GM23248 (cell line): Measurements from ENCODE around the gene CD274. TPM values are rescaled to one million over a fixed set of nuclear protein-coding genes. Genes with fewer than 3 reads are reported as not detected.
"Not testable (repeated sequence)": the region's sequence is repeated elsewhere in the genome, so short reads cannot be mapped to it uniquely, and the experiment has no call there.

Source experiments
- DNase-seq: peaks from one replicate; pipeline ENCODE4 v3.0.0-alpha.2; 2015
- H2AFZ ChIP-seq: fragments of 200-600 bp; sonication (generic); 2 replicates; pipeline ENCODE4 v1.6.1; 2016; ENCODE audit warnings: antibody characterized with exemption
- H3F3A ChIP-seq: fragments of 200-600 bp; sonication (generic); 2 replicates; pipeline ENCODE4 v1.6.1; 2016; ENCODE audit warnings: mild to moderate bottlenecking, antibody characterized with exemption, mixed run types; ENCODE audit not compliant: insufficient read depth
- H3K27ac ChIP-seq: fragments of 200-600 bp; sonication (generic); 2 replicates; pipeline ENCODE4 v1.5.1; 2016; ENCODE audit warnings: mild to moderate bottlenecking
- H3K27me3 ChIP-seq: fragments of 200-600 bp; sonication (generic); replicated peaks from 2 replicates; pipeline ENCODE4 v1.6.1; 2016; ENCODE audit warnings: mild to moderate bottlenecking; ENCODE audit not compliant: insufficient read depth
- H3K36me3 ChIP-seq: fragments of 200-600 bp; sonication (generic); 2 replicates; pipeline ENCODE4 v1.6.1; 2016; ENCODE audit warnings: low read depth, mild to moderate bottlenecking
- H3K4me1 ChIP-seq: fragments of 200-600 bp; sonication (generic); 2 replicates; pipeline ENCODE4 v1.6.1; 2016; ENCODE audit warnings: mild to moderate bottlenecking; ENCODE audit not compliant: insufficient read depth
- H3K4me2 ChIP-seq: fragments of 200-600 bp; sonication (generic); one replicate; pipeline ENCODE4 v1.6.1; 2016; ENCODE audit warnings: mild to moderate bottlenecking; ENCODE audit not compliant: unreplicated experiment
- H3K4me3 ChIP-seq: fragments of 200-600 bp; sonication (generic); 2 replicates; pipeline ENCODE4 v1.5.1; 2016; ENCODE audit warnings: mild to moderate bottlenecking
- H3K79me2 ChIP-seq: fragments of 200-600 bp; sonication (generic); 2 replicates; pipeline ENCODE4 v1.6.1; 2016; ENCODE audit warnings: mild to moderate bottlenecking; ENCODE audit not compliant: insufficient read depth
- H3K9ac ChIP-seq: fragments of 200-600 bp; sonication (generic); 2 replicates; pipeline ENCODE4 v1.6.1; 2016; ENCODE audit warnings: mild to moderate bottlenecking
- H3K9me2 ChIP-seq: fragments of 200-600 bp; sonication (generic); 2 replicates; pipeline ENCODE4 v1.6.1; 2016; ENCODE audit warnings: mixed run types, mild to moderate bottlenecking, moderate library complexity; ENCODE audit not compliant: insufficient read depth
- H3K9me3 ChIP-seq: fragments of 200-600 bp; sonication (generic); one replicate; pipeline ENCODE4 v1.6.1; 2017; ENCODE audit warnings: low read depth
- H4K20me1 ChIP-seq: fragments of 200-600 bp; sonication (generic); 2 replicates; pipeline ENCODE4 v1.6.0; 2016; ENCODE audit not compliant: insufficient read depth
- EZH2 ChIP-seq: fragments of 200-600 bp; sonication (generic); IDR thresholded peaks from 2 replicates; pipeline ENCODE4 v1.6.1; 2018; ENCODE audit warnings: antibody characterized with exemption, mild to moderate bottlenecking; ENCODE audit not compliant: insufficient read depth, poor library complexity, severe bottlenecking
- EZH2phosphoT487 ChIP-seq: fragments of 200-600 bp; sonication (generic); IDR thresholded peaks from 2 replicates; pipeline ENCODE4 v1.6.1; 2018; ENCODE audit warnings: antibody characterized with exemption, moderate library complexity, mild to moderate bottlenecking, low read depth; ENCODE audit not compliant: insufficient read depth
- WGBS, 2 experiments: methylation state at CpG; one replicate each; pipeline ENCODE4 v1.1.6; 2015 to 2017; ENCODE audit warnings: low lambda C conversion rate in 2 of 2, low coverage in 1 of 2; ENCODE audit errors: missing lambda C conversion rate in 2 of 2; 5-methylcytosine and 5-hydroxymethylcytosine counted together
- in situ Hi-C: fragments of 300-500 bp; cut with MboI; formaldehyde crosslinking; loops from 2 replicates; pipeline ENCODE4 v1.15.0; 2020
- polyA plus RNA-seq: library from polyadenylated mRNA; unstranded; fragments of >200 nt; fragmentation: Nextera tagmentation; extraction: Ambion mirVana; gene quantifications from 2 replicates; pipeline ENCODE4 v1.2.1, GENCODE V29; 2016
- total RNA-seq: library from RNA; depleted of rRNA; stranded (reverse); fragments of >200 nt; shearing (Covaris generic); gene quantifications from 2 replicates; pipeline ENCODE4 v1.2.3, GENCODE V29; 2014

CD274 gene
- total and polyA plus RNA-seq, 2 experiments from 2014 or later, result 4.3 to 5.2 TPM

DNA sequence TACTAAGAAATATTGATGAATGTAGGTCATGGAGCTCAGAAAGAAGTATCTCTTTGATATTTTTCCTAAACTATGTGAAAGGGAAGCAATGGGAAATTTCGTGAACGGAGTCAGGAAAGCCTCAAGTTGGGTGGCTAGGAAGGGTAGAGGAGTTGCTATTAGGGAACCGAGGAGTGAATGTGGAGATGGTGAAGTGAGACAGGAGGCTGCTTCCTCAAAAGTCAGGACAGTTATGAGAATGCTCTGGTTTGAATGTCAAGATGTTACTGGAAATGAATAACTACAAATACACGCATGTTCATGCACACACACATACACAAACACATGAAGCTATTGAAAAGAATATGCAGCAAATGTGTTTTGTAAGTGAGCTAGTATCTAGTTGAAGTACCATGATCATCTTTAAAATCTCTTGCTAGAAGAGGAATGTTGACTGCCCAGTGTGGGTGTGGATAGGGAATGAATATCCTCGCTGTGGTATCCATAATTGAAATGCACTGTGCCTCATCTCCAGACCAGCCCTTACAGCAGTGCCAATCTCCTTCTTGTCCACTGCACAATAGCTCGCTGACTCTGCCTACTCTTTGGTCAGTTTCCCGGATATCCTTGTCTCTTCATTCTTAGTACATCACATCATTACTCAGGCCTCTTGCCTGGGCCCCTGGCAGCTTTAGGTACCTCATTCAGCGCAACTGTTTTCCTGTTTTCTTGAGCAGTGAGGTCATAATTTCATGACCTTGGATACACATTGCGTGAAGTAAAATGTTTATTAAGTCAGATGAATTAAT, 38.1 kb downstream of the CD274 start:
- no peak for DNase-seq
- Histone ChIP-seq H3F3A (peaks cover 5% of the 10 kb centered on the region), H3K9ac (no peak overlapping the region), H3K9me3 (no peaks in the 10 kb centered on the region), H3K9me2 (no peaks in the 10 kb centered on the region), H3K27ac (no peak overlapping the region), H4K20me1 (no peaks in the 10 kb centered on the region), H2AFZ (no peak overlapping the region), H3K4me2 (no peak overlapping the region), H3K4me1 (peaks cover 5% of the 10 kb centered on the region), H3K36me3 (no peaks in the 10 kb centered on the region), H3K79me2 (no peaks in the 10 kb centered on the region), H3K27me3 (no peaks in the 10 kb centered on the region), H3K4me3 (no peak overlapping the region)
- 90 to 91% methylated on average over 9 of the region's 9 CpGs for WGBS, 2 experiments
- TF ChIP-seq EZH2phosphoT487, result no peak
- no peak for TF ChIP-seq EZH2
- in situ Hi-C loops, result no loop called here

DNA sequence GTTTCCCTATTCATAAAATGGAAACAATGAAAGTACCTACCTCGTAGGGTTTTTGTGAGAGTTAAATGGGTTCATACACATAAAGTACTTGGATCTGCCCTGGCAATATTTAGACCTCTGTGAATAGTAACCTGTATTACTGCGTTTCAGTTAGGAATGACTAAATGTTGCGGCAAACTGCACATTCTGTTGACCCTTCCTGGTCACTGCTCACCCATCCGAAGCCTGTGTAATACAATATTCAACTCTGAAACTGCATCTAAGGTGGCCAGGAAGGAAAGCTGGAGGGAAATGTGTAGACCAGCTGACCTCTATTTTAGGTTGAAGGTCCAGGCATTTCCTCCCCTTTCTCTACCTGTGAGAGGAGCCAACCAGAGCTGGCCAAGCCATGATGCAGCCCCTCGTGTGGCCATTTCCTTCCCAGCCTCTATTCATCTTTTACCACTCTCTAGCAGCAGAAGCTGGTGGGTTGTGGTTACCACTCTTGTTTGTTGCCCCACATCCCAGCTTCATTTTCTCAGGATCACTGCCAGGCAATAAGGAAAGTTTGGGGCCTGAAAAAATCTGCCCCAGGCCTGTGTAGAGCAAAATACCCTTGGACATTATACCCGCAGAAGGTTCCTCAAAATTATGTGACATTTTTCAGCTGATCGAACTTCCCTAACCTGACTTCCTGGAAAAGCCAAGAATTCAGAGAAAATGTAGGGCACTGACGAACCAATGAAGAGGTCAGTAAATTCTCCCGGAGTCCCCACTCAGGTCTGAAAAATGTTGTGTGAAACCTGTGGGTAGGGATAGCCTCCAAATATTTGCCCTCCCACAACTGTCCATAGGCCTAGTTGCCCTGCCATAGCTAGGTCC, 39.5 kb downstream of the CD274 start:
- Histone ChIP-seq H3K4me2 (no peak overlapping the region), H3K79me2 (no peaks in the 10 kb centered on the region), H3F3A (peaks cover 18% of the 10 kb centered on the region), H3K9ac (no peak overlapping the region), H3K9me2 (no peaks in the 10 kb centered on the region), H2AFZ (no peak overlapping the region), H4K20me1 (no peaks in the 10 kb centered on the region), H3K4me1 (peaks cover 15% of the 10 kb centered on the region), H3K9me3 (no peaks in the 10 kb centered on the region), H3K27ac (no peak overlapping the region), H3K27me3 (no peaks in the 10 kb centered on the region), H3K4me3 (no peak overlapping the region), H3K36me3 (no peaks in the 10 kb centered on the region)
- in situ Hi-C loops, result no loop called here
- WGBS, 2 experiments, result 90 to 93% methylated on average over 9 of the region's 9 CpGs
- DNase-seq, result no peak
- TF ChIP-seq EZH2, result no peak

DNA sequence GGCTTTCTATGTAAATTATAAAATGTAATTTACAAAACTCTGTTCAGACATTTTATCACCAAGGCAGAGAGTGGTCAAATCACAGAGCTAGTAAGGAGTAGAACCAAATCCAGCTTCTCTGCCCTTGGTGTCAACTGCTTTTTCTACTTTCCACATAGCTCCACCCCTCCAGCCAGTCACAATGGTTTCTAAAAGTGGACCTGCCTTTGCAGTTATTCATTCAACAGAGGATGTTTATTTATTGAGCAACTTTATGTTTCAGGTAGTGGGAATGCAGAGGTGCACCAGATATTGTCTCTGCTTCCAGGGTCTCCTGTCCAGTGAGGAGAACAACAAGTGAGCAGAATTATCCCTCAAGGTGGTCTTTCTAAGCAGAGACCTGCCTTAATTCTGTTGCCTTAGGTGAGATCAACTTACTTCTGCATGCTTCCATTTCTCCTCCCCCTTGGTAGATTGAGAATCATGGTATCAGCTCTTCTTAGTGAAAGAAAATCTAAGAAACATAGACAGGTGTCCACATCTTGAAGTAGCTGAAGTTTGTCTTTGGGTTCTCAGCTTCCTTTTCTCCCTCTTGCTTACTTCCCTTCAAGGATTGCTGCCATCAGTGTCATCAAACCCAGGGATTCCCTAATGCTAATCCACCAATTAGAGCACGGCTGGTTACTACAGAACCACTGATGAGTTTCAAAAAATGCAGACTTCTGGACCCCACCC, 42.8 kb downstream of the CD274 start:
- no peak for DNase-seq
- Histone ChIP-seq H3K9me3 (no peaks in the 10 kb centered on the region), H3F3A (peaks cover 20% of the 10 kb centered on the region), H3K4me1 (peaks cover 15% of the 10 kb centered on the region), H3K27ac (peak overlapping the region; percentile 92), H3K4me2 (no peak overlapping the region), H3K79me2 (no peaks in the 10 kb centered on the region), H3K4me3 (no peak overlapping the region), H2AFZ (peak overlapping the region; percentile 79), H3K9me2 (no peaks in the 10 kb centered on the region), H4K20me1 (no peaks in the 10 kb centered on the region), H3K9ac (no peak overlapping the region), H3K27me3 (no peaks in the 10 kb centered on the region), H3K36me3 (no peaks in the 10 kb centered on the region)
- in situ Hi-C loops, result no loop called here
- WGBS, 2 experiments, result 97 to 100% methylated on average over 1 of the region's 1 CpG
- TF ChIP-seq EZH2phosphoT487 (no peak), EZH2 (no peak)

DNA sequence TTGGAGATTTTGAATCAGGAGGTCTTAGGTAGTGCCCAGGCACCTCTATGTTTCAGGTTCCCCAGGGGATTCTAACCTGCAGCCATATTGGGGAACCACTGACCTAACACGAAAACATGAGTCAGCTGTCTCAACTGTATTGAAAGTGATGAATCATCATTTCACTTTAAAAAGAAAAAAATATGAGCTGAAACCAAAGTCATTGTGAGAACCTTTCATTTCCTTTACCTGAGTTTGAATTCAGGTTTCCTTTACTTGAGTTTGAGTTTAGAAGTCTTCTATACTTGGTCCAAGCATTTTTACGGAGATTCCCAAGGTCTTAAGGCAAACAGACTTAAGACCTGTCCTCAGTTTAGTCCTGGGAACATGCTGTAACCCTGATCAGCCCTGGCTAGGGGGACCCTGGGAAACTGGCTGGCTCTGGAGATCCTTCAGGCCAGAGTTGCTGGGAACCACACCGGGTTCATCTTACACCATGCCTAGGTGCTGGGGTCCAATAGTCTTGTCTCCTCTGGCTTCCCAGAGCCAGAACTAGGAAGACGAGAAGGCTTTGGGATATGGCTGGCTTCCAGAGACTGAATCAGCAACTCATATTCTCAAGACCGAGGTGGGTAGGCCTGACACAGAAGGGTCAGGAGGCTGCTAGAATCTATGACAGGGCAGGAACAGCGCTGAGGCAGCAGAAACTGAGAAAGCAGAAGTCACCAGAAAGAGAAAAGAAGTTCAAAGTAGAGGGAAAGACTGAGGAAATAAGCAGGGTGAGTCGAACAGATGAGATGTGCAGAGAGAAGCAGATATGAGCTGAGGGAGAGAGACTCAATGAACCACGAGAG, 43.6 kb downstream of the CD274 start:
- H3K4me2 ChIP-seq, result peak overlapping the region; percentile 74
- H3K36me3 ChIP-seq, result no peaks in the 10 kb centered on the region
- no peaks in the 10 kb centered on the region for H4K20me1 ChIP-seq
- no peaks in the 10 kb centered on the region for H3K9me2 ChIP-seq
- peaks cover 20% of the 10 kb centered on the region for H3F3A ChIP-seq
- peaks cover 15% of the 10 kb centered on the region for H3K4me1 ChIP-seq
- H3K27me3 ChIP-seq, result no peaks in the 10 kb centered on the region
- no peaks in the 10 kb centered on the region for H3K79me2 ChIP-seq
- H3K27ac ChIP-seq, result peak overlapping the region; percentile 92
- H2AFZ ChIP-seq, result peak overlapping the region; percentile 79
- in situ Hi-C loops, result no loop called here
- 42 to 45% methylated on average over 8 of the region's 8 CpGs for WGBS, 2 experiments
- peak overlapping the region; percentile 40 for H3K4me3 ChIP-seq
- no peak for TF ChIP-seq EZH2
- DNase-seq, result peak; percentile 92
- peak overlapping the region; percentile 66 for H3K9ac ChIP-seq
- no peaks in the 10 kb centered on the region for H3K9me3 ChIP-seq

DNA sequence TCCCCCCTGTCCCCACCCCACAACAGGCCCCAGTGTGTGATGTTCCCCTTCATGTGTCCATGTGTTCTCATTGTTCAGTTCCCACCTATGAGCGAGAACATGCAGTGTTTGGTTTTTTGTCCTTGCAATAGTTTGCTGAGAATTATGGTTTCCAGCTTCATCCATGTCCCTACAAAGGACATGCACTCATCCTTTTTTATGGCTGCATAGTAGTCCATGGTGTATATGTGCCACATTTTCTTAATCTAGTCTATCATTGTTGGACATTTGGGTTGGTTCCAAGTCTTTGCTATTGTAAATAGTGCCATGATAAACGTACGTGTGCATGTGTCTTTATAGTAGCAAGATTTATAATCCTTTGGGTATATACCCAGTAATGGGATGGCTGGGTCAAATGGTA, 44.4 kb downstream of the CD274 start:
- Histone ChIP-seq H3K4me1 (peaks cover 17% of the 10 kb centered on the region), H3K27ac (0 out of 2 replicates have a peak overlapping the region, but pooled peaks have one; percentile 92), H3F3A (peaks cover 20% of the 10 kb centered on the region)
- H3K36me3 ChIP-seq, H3K9ac ChIP-seq, H3K4me3 ChIP-seq, H3K9me3 ChIP-seq, H3K79me2 ChIP-seq, in situ Hi-C loops, H3K4me2 ChIP-seq, H4K20me1 ChIP-seq, H3K9me2 ChIP-seq, H2AFZ ChIP-seq, DNase-seq, H3K27me3 ChIP-seq: not testable (repeated sequence)
- WGBS, 2 experiments, result 95 to 98% methylated on average over 3 of the region's 3 CpGs
